GM19099 (cell line): Measurements from ENCODE around the gene SDS.

Experiments used
- POLR2A ChIP-seq: IDR thresholded peaks from 3 replicates; pipeline ENCODE4 v1.6.1; 2011; ENCODE audit warnings: low read depth; ENCODE audit not compliant: insufficient read length; ENCODE audit errors: extremely low read depth

SDS gene

GRCh38 chr12:113382206-113382605 is 21.5 kb downstream of the SDS start:
- no peak for TF ChIP-seq POLR2A

DNA sequence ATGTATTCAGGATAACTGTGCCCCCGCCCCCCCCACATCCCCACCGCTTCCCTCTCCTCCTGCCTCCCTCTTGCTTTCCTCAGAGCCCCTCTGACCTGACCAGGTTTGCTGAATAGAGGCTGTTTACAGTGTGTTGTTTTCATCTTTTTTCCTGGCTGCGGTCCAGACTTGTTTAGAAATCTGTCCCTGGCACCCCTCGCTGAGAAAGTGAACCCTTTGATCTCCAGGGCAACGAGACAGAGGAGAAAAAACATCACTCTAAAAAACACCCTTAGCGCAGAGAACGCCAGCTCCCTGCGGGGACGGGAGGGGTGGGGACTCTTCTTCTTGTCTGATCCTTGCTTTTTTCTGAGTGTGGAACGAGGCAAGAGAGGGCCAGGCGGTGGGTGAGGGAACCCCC is 22.5 kb downstream of the SDS start:
- TF ChIP-seq POLR2A, result no peak

DNA sequence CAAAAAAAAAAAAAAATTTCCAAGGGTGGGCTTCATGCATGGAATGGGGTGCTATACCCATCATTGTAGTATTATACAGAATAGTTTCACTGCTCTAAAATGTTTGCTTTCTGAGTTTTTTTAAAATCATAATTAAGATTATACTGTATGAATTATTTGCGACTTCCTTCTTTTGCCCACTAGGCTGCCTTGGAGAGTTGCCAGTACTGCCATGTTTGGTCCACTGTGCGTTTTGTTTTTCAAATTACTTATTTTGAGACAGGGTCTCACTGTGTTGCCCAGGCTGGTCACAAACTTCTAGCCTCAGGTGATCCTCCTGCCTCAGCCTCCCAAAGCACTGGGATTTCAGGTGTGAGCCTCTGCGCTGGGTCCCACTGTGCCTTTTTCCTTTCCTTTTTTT is 25.4 kb downstream of the SDS start:
- no peak for TF ChIP-seq POLR2A

- TF ChIP-seq POLR2A, result no peak
These were observed 28.8 kb downstream of the SDS start for GRCh38 chr12:113374823-113375428.

DNA sequence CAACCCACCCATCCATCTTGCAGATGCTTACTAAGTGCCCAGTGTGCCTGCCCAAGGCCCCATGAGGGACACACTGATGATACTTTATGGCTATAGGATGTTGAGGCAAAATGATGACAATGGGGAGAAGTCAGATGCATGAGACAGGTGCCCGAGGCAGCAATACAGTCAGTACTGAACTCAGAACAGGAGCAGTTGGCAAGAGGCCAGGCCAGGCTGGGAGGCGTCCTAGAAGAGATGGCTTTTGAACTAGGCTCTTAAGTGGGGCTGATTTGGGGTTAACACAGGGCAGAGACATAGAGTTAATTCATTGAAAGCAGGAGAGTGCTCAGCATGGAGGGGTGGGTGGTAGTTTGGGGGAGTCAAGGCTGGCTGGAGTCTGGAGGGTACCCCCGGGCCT is 29.7 kb downstream of the SDS start:
- TF ChIP-seq POLR2A, result no peak

GRCh38 chr12:113373440-113373839 is 30.2 kb downstream of the SDS start:
- no peak for TF ChIP-seq POLR2A

DNA sequence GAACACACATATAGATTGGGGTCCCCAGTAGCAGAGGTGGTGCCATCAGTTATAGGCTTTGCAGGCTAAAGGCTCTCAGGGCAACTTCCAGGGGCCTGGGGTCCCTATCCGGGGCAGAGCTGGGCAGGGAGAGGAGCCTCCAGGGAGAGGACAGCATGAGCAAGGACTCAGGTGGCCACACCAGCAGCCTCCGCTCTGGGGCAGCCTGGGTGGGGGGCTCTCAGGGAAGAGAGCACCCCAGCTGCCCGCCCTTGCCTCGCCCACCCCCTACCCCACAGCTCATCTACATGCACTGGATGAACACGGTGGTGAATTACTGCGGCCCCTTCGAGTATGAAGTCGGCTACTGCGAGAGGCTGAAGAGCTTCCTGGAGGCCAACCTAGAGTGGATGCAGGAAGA is 31.3 kb downstream of the SDS start:
- no peak for TF ChIP-seq POLR2A

DNA sequence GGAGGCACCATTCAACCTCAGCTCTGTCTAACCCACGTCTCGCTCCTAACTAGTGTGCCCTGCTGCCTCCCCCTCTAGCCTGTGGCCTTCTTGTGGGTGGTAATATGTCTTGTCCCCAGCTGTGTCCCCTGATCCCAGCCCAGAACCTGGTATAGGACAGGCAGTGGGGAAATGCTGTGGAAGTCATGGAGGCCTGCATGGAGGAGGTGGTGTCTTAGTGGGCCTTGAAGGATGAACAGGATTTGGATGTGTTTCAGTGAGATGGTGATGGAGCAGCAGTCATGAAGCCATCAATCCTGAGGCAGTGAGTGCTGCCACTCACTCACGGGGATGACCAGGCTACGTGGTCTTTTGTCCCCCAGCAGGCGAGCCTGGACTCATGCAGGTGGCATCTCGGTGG is 31.9 kb downstream of the SDS start:
- TF ChIP-seq POLR2A, result no peak

- no peak for TF ChIP-seq POLR2A
These were observed 32.6 kb downstream of the SDS start for GRCh38 chr12:113370923-113371682.

GRCh38 chr12:113369391-113369985 is 34.2 kb downstream of the SDS start:
- no peak for TF ChIP-seq POLR2A

DNA sequence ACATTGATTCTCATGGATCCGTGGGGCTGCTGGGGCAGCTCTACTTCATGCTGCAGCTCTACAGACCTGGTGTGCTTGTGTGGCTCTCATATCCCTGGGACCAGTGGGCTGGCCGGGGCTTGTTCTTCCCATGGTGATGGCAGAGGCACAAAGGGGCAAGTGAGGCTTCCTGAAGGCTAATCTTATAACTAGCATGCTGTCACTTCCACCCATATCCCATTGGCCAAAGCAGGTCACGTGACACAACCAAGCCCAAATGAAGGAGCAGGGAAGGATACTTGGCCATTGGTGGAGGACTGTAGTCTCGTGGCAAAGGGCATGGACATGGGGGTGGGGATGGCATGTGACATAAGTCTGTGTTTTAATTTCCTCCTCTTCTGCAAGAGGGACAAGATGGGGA is 35.4 kb downstream of the SDS start:
- no peak for TF ChIP-seq POLR2A

DNA sequence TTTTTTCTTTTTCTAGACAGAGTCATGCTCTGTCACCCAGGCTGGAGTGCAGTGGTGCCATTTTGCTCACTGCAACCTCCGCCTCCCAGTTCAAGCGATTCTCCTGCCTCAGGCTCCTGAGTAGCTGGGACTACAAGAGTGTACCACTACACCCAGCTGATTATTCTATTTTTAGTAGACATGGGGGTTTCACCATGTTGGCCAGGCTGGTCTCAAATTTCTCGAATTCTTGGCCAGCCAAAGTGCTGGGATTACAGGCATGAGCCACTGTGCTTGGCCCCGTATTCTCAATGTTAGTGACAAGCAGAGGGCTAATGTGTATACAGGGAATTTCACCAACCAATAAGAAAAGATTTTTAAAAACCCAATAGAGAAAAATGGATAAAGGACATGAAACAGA is 36.9 kb downstream of the SDS start:
- no peak for TF ChIP-seq POLR2A

GRCh38 chr12:113365639-113366395 is 37.9 kb downstream of the SDS start:
- no peak for TF ChIP-seq POLR2A

DNA sequence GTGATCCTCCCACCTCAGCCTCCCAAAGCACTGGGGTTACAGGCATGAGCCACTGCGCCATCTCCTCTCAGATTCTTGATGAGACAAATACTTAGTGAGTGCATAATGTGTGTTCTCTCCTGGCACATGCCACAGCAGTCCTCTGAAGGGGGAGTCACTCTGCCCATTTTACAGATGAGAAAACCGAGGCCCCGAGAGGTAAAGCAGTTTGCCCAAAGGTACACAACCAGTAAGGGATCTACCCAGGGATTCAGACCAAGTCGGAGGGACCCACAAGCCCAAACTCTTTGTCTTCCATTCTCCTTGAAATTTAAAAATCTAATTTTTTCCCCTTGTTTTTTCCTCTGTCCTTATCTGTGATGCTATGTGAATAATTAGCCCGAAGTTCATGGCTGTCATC is 39.0 kb downstream of the SDS start:
- TF ChIP-seq POLR2A, result no peak

- no peak for TF ChIP-seq POLR2A
These were observed 41.9 kb downstream of the SDS start for GRCh38 chr12:113361574-113362370.
